Adipose tissue (tissue), 3 donors: Measurements from ENCODE around the gene SIRPB2. TPM values are rescaled to one million over a fixed set of nuclear protein-coding genes. Genes with fewer than 3 reads are reported as not detected.

Source experiments
- H3K27ac ChIP-seq: one replicate; pipeline ENCODE4 v1.5.1; 2013; ENCODE audit warnings: low read depth, low read length
- WGBS, 3 donors: extraction: QIAGEN DNeasy Blood & Tissue Kit; methylation state at CpG; one replicate each; pipeline ENCODE4 v1.1.7; 2013; 5-methylcytosine and 5-hydroxymethylcytosine counted together
- polyA plus RNA-seq, 3 donors: library from polyadenylated mRNA; stranded (reverse); fragments of 200-250 nt; gene quantifications; one replicate each; pipeline ENCODE4 v1.2.3, GENCODE V29; 2013
- donor health status: healthy with polysubstance abuse.
- donor health status: Bipolar disorder and iron deficiency.
- donor health status: healthy.

The SIRPB2 gene
- polyA plus RNA-seq, 3 donors = 0.75 to 6.1 (median 3.6) TPM

- H3K27ac ChIP-seq = no peak overlapping the region
- WGBS, 3 donors = 54 to 58% (median 56%) methylated on average over 3 of the region's 3 CpGs
Measured at GRCh38 chr20:1427457-1428054, 63.7 kb downstream of the SIRPB2 start.

DNA sequence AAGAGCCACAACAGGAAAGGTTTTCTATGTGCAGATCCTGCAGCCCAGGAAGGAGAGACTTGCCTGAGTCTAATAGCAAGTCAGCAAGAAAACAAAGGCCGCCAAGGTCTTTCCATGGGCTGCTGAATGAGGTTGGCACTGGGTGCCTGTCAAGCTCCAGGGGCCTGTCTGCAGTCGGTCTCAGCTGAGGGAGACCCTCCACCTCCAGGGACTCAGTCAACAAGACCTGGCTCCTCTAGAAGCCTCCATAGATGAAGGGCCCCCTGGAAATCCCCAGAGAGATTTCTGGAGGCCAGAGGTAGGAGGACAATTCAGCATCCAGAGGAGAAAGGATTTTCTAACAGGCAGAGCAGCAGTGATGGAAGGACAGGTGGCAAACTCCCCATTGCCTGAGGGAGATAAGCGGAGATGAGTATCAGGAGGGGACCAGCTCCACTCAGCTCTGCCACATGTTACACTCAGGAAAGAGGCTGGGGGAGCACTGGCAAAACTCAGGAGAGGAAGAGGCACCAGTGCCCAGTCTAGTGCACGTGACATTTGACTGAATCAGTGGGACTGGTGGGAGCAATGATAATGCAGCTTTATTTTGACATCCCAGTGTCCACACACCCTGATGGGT is 64.9 kb downstream of the SIRPB2 start:
- WGBS, 3 donors = 58 to 76% (median 67%) methylated on average over 4 of the region's 4 CpGs
- H3K27ac ChIP-seq = no peak overlapping the region

Other genes with a start within 250 kb of the SIRPB2 start
- gene SNPH, start 225.1 kb downstream of the SIRPB2 start, polyA plus RNA-seq = 1 to 10 TPM in 1 of 3 donors, under 1 TPM in 2; 0.85 to 1.7 (median 0.92) TPM
- 10 to 100 TPM in 2 of 3 donors, 1 to 10 TPM in 1; 5.6 to 29.8 (median 15.4) TPM for gene SDCBP2, start 162.3 kb downstream of the SIRPB2 start, polyA plus RNA-seq
- 100 to 1,000 TPM; 111 to 542 (median 353) TPM for gene FKBP1A, start 98.4 kb downstream of the SIRPB2 start, polyA plus RNA-seq
- 10 to 100 TPM; 24.4 to 52.1 (median 40.8) TPM for gene NSFL1C, start 24.6 kb downstream of the SIRPB2 start, polyA plus RNA-seq
- gene SIRPD, start 66.3 kb upstream of the SIRPB2 start, polyA plus RNA-seq = 1 to 10 TPM in 1 of 3 donors, under 1 TPM in 1, not detected in 1; 0.27 to 1.8 TPM
- gene SIRPB1, start 128.6 kb upstream of the SIRPB2 start, polyA plus RNA-seq = 1 to 10 TPM in 2 of 3 donors, under 1 TPM in 1; 0.13 to 5.6 (median 3.5) TPM
- under 1 TPM in 2 of 3 donors, not detected in 1; 0.36 to 0.56 TPM for gene SIRPG, start 166.4 kb upstream of the SIRPB2 start, polyA plus RNA-seq